SK-N-DZ (cell line): ENCODE measurements around the gene ASZ1. TPM values are rescaled to one million over a fixed set of nuclear protein-coding genes. Genes with fewer than 3 reads are reported as not detected.
"Not testable (repeated sequence)": the region's sequence is repeated elsewhere in the genome, so short reads cannot be mapped to it uniquely, and the experiment has no call there.

Experiments used
- DNase-seq: peaks from one replicate; pipeline ENCODE4 v3.0.0-alpha.2; 2015; ENCODE audit warnings: low spot score
- polyA plus RNA-seq, 2 experiments: library from polyadenylated mRNA; depleted of rRNA; stranded (reverse); fragments of >200 nt; gene quantifications; 2 replicates each; pipeline ENCODE4 v1.2.3, GENCODE V29; 2014

The ASZ1 gene, protein sequence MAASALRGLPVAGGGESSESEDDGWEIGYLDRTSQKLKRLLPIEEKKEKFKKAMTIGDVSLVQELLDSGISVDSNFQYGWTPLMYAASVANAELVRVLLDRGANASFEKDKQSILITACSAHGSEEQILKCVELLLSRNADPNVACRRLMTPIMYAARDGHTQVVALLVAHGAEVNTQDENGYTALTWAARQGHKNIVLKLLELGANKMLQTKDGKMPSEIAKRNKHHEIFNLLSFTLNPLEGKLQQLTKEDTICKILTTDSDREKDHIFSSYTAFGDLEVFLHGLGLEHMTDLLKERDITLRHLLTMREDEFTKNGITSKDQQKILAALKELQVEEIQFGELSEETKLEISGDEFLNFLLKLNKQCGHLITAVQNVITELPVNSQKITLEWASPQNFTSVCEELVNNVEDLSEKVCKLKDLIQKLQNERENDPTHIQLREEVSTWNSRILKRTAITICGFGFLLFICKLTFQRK
- not detected in 2 replicates for polyA plus RNA-seq (2014; cell fraction: cytosol; rRNA removed)
- not detected in 2 replicates for polyA plus RNA-seq (2014; cell fraction: nucleus; rRNA removed)

DNA sequence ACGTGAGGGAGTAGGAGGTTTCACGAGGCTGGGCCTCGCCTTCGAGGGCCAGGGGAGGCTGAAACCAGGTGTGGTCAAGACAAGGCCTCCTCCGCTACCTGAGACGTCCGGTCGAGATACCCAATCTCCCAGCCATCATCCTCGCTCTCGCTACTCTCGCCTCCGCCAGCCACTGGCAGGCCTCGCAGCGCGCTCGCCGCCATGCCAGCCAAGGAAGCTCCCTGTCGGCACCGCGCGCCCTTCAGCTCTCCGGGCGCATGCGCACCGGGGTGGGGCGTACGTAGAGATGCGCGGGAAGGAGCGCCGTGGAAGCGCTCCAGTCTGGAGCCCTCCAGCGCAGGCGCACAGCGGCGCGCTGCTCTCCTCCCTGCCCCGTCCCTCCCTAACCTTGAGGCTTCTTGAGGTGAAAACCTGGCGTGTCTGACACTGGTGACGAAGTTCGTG, at the start of gene ASZ1:
Gene ASZ1, minus strand, starts transcription at position 236 of the 444 bp plus-strand sequence. Its CDS starts 33 bp downstream, at position 203.
- no peak for DNase-seq

DNA sequence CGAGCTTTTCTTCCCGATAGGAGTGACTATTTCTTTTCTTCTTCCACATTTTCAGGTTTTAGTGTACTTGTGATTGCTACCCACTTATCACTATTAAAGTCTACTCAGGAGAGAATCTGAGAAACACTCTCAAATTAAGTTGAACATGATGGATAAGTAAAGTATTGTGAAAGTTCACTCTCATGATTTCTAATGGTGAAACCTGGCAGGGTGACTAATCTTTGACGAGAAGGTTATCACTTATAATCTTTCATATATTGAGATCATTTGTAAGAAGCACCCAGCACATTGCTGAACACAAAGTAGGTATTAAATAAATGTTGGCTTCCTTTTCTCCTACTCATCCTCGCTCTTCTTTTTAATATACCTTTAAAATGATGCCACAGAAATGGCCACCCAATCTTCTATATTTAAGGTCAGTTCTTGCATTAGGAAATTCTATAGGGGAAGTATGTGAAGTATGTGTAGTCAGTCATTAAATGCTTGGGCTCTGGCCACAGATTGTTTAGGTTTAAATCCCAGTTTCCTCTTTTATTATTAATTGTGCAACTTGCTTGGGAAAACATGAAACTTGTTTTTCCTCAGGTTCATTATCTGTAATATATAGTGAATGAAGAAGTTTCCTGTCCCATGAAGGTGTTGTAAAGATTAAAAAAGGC, 49.4 kb upstream of the ASZ1 start:
- no peak for DNase-seq

DNA sequence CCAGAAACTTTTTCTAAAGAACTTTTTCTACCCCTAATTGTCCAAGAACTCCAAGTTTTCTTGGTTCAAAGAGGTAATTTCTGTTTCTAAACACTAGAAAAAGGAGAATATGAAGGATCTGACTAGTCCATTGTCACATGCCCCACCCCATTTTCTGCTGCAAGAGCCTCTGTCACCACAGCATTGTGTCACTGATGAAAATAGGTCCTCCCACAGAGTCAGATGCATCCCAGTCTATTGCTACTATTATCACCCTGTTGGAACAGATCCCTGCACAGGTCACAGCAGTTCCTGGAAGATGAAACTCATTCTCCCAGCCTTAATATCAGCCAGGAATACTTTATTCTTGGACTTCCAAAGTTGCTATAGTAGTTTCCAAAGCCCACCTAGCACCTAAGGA, 45.0 kb upstream of the ASZ1 start:
- DNase-seq = no peak

DNA sequence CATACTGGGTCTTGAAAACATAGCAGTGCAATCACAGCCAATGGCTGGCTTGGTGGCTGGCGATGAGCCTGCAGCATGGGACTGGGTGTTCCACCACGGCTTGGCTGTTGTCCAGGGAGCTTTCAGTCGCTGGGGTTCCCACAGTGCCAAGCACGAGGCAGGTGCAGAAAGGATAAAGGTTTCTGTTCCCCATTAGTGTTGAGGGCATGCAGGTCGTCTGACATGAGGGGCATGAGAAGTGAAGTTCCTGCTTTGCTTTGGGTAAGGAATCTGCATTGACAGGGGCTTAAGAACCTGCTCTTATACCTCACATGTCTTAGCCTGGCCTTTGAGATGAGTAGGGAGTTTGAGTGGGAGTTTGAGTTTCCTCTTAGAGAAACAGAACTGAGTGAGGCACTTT, 43.5 kb upstream of the ASZ1 start:
- no peak for DNase-seq

DNA sequence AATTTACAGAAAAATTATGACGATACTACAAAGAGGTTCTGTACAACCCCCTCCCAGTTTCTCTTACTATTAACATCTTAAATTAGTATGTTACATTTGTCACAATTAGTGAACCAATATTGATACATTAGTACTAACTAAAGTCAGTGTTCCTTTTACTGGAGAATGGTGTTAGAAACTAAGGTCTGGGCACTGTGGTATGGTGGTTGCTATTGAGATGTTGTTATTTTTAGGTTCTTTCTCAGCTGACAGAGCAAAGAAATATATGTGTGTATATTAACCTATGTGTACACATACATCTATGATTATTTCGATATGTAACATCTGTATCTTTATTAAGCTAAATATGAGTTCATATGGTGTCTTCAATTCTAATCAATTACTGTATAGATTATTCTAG, 40.9 kb upstream of the ASZ1 start:
- no peak for DNase-seq

DNA sequence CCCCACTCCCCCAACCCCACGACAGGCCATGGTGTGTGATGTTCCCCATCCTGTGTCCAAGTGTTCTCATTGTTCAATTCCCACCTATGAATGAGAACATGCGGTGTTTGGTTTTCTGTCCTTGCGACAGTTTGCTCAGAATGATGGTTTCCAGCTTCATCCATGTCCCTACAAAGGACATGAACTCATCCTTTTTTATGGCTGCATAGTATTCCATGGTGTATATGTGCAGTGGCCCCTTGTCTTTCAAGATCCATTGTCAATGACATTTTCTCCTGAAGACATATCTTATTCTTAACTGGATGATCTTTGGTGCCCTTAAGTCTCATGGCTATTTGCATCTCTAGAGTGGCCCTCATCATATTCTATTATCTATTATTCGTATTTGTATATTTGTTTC, 33.5 kb upstream of the ASZ1 start:
- not testable (repeated sequence) for DNase-seq

DNA sequence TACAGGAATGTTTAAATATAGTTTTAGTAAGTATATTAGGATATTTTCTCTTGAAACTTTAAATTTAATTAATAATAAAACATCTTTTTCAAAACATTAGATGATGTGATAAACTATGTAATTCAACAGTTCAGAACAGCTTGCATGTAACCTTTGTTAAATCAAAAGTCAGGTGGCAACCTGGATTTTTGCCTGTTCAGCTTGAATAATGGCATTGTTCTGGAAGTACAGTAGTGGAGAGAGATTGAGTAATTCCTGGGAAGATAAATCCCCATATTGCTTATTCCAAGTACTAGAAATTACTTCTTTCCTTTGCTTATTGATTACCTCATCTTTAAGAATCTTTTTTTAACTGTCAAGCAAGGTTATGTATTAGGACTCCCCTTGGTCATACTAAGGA, 32.4 kb upstream of the ASZ1 start:
- DNase-seq = no peak

DNA sequence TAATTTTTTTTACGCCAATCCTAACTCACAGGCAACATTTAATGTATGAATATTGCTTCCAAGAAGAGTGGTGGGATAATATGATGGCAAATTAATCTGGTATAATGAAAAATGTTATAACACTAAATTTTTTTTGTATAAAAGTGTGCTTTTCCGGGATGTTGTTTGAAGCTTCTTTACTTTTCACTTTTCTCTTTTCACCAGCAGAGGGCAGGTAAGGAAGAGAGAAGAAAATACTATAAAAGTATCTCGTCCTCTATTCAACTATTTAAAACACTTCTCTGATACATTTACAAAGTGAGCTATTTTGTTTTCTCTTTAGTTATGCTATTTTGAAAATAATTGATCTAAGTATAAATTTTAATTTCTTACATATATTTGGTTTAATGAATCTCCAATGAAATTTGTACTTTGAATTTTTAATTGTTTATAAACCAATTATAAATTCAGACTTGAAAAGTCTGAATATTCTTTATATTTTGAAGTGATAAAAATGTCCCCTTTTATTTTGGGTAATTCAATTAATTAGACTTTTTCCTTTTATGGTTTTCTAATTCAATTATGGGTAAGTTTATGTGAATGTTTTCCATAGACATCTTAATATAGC, 31.8 kb upstream of the ASZ1 start:
- DNase-seq = peak; percentile 8

DNA sequence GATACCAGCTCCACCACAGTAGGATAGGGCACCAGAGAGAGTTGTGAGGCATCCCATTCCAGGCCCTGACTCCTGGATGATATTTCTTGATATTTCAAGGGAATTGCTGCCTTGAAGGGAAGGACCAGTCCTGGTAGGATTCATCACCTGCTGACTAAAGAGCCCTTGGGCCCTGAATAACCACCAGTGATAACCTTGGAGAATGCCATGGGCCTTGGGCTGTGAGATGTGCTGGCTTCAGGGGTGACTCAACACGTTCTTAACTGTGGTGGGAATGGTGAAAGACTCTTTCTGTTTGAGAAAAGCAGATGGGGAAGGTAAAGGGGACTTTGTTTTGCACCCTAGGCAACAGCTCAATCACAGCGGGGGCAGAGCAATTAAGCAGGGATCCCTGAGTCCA, 21.4 kb upstream of the ASZ1 start:
- DNase-seq = no peak

DNA sequence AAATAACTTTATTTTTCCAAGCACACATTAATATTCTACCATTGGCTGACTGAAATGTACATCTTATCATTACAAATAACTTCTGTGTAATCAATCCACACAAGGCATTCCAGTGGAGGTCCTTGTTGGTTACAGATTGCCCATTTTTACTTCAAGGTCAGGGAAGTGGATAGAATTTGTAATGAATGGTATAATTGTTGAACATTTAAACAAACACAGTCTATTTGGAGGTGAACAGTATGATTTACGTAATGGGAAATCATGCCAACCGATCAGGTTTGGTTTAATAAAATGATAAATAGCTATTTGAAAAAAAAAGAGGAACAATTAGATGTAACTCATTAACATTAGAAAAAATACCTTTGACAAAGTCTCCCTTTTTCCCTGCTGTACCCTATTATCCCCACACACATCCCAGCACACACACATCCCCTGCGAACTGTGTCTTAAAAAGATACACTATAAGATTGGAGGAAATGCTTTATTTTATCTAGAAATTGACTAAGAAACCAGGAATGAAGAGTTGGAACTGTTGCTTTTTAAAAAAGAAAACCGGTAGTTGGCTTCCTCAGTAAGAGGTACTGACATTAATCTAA, 19.0 kb upstream of the ASZ1 start:
- DNase-seq = no peak

DNA sequence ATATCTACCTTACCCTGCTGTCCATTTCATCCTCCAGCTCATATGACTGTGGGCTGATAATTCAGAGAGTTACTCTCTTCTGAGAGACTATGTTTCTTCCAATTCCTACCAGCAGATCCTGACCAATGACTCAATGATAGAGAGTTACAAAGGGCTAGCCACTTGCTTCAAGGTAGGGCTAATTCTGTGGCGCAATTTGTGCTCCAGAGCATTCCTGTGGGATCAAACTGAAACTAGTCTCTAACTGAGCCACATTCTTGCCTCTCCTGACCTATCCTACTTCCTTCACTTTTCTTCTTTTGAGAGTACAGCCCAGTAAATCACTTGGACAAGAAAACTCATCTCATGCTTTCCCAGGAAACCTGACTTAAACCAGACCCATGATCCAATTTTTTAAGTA, 17.9 kb upstream of the ASZ1 start:
- no peak for DNase-seq

DNA sequence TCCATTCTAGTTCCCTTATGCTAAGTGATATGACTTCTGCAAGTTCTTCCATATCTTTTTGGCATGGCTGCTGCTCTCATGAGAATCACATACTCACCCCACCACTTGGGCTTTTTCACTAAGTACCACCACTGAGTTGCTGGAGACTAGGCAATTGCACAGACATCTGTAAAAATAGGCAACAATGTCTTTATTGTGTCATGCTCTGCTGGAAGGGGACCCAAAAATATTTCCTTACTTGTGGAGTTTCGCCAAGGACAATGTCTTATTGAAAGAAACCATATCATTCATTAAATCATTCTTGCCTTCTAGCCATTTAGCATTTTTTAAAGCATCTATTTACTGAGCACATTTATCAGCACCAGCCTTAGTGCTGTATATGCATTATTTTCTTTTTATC, 17.4 kb upstream of the ASZ1 start:
- DNase-seq = no peak

DNA sequence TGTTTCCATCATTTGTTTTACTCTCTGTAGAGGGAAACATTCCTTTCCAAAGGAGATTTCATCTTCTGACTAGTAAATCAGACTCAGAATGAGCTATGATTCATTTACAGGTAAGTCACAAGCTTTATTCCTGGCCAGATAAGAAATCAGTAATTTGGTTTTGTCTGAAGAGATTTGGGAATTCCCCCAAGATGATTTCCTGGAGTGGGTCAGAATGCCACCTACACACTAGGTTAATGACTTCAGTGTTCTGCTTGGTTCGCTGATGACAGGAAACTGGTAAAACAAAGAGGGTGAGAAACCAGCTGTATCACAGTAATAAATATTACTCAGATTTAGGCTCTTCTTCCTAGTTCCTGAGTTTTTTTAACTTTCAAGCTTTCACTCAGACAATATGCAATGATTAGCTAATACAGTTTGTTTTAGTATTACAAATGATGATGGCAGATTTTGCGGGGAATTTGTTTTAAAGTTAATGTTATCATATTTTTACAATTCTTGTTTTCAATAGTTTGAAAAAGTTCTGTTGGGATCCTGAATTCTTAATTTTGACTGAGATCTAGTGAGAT, 8.3 kb upstream of the ASZ1 start:
- DNase-seq = no peak

DNA sequence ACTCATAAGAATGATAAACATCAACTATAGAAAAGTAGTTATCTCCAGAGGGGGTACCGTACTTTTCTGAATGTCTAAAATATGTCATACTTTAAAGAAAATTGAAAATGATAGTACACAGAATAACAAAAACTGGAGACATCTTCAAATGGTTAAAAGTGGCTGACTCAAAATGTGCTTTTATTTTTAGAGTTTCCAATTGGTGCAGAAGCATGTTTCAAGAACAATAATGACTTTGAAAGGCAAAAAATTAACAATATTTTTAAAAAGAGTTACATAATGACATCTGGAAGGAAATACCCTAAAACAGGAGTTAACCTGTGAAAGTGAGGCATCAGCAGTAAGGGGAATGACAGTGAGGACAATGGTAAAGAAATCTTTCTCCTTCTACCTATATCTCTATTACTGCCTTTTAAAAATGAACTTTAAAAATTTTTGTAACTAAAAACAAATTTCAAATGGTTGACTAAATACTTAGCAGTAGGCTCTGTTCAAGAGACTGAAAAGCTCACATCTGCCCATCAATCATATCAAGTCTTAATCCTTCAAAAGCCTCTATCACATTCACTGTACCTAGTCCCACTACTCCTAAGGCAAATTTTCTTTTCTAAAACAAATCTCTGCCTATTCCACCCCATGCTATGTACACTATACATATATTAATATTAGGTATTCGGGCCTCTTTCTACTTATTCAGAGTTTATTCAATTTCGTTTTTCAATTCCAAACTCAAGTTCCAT, 3.0 kb downstream of the ASZ1 start:
- no peak for DNase-seq

DNA sequence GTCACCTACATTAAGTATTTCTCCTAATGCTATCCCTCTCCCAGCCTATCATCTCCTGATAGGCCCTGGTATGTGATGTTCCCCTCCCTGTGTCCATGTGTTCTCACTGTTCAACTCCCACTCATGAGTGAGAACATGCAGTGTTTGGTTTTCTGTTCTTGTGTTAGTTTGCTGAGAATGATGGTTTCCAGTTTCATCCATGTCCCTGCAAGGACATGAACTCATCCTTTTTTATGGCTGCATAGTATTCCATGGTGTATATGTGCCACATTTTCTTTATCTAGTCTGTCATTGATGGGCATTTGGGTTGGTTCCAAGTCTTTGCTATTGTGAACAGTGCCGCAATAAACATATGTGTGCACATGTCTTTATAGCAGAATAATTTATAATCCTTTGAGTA, 12.7 kb downstream of the ASZ1 start:
- not testable (repeated sequence) for DNase-seq

DNA sequence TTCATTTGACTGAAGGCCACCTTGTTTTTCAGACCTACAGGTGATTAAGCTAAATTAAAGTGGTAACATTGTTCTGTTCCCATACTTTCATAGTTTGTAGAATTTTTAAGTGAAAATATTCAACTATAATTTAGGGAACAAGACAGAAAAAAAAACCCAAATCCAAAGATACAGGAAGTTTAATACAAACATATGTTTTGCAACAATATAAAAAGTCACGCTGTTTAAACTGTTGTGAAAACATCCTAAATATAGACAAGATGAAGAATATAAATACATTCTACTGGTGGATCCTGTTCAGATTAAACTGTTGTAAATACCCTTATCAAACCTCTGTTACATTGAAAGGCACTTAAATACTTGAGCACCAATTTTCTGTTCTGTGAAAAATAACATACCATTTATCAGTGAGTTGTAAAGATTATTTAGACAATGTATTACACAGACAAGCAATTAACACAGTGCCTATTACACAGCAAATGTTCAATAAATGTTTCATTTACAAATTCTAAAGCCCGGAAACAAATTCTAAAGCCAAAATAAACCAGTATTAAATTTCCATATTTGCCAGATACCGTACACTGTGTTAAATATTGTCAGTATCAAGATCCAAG, 14.2 kb downstream of the ASZ1 start:
- DNase-seq = no peak

DNA sequence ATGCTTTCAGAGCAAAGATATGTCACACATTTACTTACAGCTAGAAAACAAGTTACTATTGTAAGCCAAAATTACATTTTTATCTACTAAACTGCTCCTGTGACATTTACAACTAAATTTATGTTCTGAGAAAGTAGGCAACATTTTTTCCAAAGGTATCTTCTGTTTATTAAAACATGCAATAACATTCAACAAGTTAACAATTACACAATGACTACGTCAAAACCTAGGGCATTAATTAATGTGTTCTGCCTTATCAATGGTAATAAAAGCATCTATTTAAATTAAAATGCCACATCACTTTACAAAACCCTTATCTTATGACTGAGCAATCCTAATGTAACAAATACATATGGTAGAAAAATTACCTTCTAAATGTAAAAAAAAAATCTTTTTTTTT, 14.9 kb downstream of the ASZ1 start:
- DNase-seq = no peak

DNA sequence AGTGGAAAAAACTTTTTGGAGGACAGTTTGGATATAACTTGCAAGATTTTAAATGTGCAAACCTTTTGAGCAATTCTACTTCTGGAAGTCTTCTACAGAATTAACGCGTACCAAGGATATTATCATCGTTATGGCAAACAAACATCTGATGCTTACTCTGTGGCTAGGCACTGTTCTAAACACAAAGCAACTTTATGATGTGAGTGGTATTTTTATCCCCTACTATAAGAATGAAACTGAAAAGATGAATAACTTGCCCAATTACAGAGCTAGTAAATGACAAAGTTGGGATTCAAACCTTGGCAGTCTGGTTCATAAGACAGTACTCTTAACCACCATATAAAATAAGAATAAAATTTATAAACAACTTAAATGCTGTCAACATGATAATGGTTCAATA, 15.8 kb downstream of the ASZ1 start:
- no peak for DNase-seq

DNA sequence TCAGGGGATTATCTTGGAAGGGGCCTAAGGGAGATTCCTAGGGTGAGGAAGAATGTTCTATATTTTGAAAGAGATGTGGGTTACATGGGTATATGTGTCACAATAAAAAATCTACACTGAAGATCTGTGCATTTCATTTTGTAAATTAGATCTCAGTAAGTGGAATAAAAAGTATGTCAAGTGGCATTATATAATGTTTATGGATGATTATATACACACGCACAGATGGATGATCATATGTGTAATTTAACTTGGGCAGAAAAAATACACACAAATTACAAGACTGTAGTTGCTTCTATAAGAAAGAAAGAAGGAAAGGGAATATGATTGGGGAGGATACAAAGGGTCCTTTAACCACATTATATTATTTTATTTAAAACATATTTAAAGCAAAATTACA, 18.5 kb downstream of the ASZ1 start:
- DNase-seq = no peak

DNA sequence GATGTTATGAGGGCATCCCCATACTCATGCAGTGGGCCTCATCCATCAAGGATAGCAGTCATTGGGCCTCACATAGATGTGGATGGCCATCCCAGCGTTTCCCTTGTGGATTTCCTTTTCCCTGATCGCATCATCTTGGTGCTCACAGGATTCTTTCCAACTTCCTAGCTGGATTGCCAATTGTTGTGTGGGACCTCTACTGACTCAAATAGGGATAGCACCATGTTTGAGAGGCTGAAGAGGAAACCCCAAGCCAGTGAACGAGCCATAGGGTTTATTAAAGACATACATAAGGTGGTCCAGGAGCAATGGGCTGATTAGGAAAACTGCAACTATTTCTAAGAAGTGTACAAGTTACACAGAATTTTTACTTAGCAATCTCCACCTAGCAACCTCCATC, 21.8 kb downstream of the ASZ1 start:
- no peak for DNase-seq

DNA sequence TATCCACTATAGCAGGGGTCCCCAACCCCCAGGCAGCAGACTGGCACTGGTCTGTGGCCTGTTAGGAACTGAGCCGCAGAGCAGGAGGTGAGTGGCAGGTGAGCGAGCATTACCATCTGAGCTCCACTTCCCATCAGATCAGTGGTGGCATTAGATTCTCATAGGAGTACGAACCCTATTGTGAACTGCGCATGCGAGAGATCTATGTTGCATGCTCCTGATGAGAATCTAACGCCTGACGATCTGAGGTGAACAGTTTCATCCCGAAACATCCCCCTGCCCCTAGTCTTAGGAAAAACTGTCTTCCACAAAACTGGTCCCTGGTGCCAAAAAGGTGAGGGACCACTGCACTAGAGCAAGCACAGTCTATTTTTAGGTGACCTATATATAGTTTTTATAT, 23.6 kb downstream of the ASZ1 start:
- DNase-seq = no peak
